ENCODE measurements around the gene LCMT1.

DNA sequence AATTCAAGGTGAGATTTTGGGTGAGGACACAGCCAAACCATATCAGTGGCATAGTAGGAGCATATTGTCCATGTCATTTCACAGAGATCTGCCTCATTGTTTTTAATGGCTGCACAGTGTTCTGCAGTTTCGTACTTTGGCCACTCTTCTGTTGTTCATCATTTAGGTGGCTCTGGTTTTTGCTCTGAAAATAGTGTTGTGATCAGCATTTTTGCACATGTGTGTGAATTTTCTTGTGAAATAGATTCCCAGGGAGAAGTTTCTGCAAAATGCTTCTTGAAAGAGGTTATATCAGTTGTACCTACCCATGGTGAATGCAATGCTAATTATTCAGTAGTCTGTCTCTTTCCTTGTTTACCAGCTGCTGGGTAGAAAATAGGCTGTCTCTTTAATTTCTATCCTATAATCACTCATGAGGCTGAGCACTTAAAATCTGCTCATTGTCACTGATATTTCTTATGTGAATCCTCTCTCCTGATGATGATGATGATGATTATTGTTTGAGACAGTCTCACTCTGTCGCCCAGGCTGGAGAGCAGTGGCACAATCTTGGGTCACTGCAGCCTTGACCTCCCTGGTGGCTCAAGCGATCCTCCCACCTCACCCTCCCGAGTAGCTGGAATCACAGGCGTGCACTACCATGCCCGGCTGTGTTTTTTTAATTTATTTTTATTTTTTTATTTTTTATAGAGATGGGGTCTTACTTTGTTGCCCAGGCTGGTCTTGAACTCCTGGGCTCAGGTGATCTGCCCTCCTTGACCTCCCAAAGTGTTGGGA, 10.5 kb downstream of the LCMT1 start:
- TF ChIP-seq RCOR1 (IDR thresholded peaks at IDR 0.05; ENCODE audit: low read depth, low read length) (no peak), ZNF302 (CRISPR knock-in tag; IDR thresholded peaks at IDR 0.05) (no peak), MAFK (IDR thresholded peaks at IDR 0.05; ENCODE audit: partially characterized antibody) (peak; percentile 79), CEBPB (IDR thresholded peaks at IDR 0.05) (no peak)
- TF ChIP-seq, protein P1, sequence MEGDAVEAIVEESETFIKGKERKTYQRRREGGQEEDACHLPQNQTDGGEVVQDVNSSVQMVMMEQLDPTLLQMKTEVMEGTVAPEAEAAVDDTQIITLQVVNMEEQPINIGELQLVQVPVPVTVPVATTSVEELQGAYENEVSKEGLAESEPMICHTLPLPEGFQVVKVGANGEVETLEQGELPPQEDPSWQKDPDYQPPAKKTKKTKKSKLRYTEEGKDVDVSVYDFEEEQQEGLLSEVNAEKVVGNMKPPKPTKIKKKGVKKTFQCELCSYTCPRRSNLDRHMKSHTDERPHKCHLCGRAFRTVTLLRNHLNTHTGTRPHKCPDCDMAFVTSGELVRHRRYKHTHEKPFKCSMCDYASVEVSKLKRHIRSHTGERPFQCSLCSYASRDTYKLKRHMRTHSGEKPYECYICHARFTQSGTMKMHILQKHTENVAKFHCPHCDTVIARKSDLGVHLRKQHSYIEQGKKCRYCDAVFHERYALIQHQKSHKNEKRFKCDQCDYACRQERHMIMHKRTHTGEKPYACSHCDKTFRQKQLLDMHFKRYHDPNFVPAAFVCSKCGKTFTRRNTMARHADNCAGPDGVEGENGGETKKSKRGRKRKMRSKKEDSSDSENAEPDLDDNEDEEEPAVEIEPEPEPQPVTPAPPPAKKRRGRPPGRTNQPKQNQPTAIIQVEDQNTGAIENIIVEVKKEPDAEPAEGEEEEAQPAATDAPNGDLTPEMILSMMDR (IDR thresholded peaks at IDR 0.05), result no peak
- TF ChIP-seq, protein P2, sequence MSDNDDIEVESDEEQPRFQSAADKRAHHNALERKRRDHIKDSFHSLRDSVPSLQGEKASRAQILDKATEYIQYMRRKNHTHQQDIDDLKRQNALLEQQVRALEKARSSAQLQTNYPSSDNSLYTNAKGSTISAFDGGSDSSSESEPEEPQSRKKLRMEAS (IDR thresholded peaks at IDR 0.05), result no peak
- TF ChIP-seq, protein P3, sequence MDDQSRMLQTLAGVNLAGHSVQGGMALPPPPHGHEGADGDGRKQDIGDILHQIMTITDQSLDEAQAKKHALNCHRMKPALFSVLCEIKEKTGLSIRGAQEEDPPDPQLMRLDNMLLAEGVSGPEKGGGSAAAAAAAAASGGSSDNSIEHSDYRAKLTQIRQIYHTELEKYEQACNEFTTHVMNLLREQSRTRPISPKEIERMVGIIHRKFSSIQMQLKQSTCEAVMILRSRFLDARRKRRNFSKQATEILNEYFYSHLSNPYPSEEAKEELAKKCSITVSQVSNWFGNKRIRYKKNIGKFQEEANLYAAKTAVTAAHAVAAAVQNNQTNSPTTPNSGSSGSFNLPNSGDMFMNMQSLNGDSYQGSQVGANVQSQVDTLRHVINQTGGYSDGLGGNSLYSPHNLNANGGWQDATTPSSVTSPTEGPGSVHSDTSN (IDR thresholded peaks at IDR 0.05), result no peak
